ENCODE measurements around the gene RNF38. TPM values are rescaled to one million over a fixed set of nuclear protein-coding genes. Genes with fewer than 3 reads are reported as not detected.

The RNF38 gene
- total RNA-seq, 4 donors from 2014 or later: 18.2 to 79.2 (median 30.6) TPM

GRCh38 chr9:36289836-36290435 lies 110.1 kb downstream of the RNF38 start:
- intact Hi-C loops (cut with DNase I; ENCODE audit: low total_unique reads): no loop called here
- H3K9me3 ChIP-seq: no peaks in the 10 kb centered on the region

GRCh38 chr9:36288070-36288469 lies 112.0 kb downstream of the RNF38 start:
- no peak overlapping the region for H3K4me3 ChIP-seq
- H3K27ac ChIP-seq: no peak overlapping the region
- no peaks in the 10 kb centered on the region for H3K9me3 ChIP-seq
- H3K27me3 ChIP-seq: no peaks in the 10 kb centered on the region
- DNase-seq: no peak
- no peaks in the 10 kb centered on the region for H3K36me3 ChIP-seq
- TF ChIP-seq CTCF (IDR thresholded peaks at IDR 0.05): no peak
- TF ChIP-seq POLR2A (IDR thresholded peaks at IDR 0.05): no peak
- intact Hi-C loops (cut with DNase I; ENCODE audit: low total_unique reads): no loop called here
- no peaks in the 10 kb centered on the region for H3K4me1 ChIP-seq

More at GRCh38 chr9:36289836-36290435, 110.1 kb downstream of the RNF38 start:
- Histone ChIP-seq H3K4me3 (no peak overlapping the region), H3K4me1 (no peaks in the 10 kb centered on the region), H3K27ac (no peak overlapping the region), H3K27me3 (no peaks in the 10 kb centered on the region), H3K36me3 (no peaks in the 10 kb centered on the region)
- no peak for DNase-seq
- TF ChIP-seq POLR2A (IDR thresholded peaks at IDR 0.05) (no peak), CTCF (IDR thresholded peaks at IDR 0.05) (no peak)

Other genes starting within 250 kb of the RNF38 start
- gene CCIN, start 230.9 kb downstream of the RNF38 start, total RNA-seq: 1 to 10 TPM in 2 of 4 donors, under 1 TPM in 2; 0.26 to 1.6 (median 0.99) TPM
- 100 to 1,000 TPM; 111 to 191 (median 141) TPM for gene CLTA, start 209.3 kb downstream of the RNF38 start, total RNA-seq
- gene GNE, start 141.8 kb downstream of the RNF38 start, total RNA-seq: 10 to 100 TPM; 10.3 to 42.2 (median 30.0) TPM
- gene MELK, start 172.6 kb upstream of the RNF38 start, total RNA-seq: 10 to 100 TPM in 1 of 4 donors, not detected in 3; 21.4 TPM

All from uterus (tissue), 4 donors.